ENCODE measurements around the gene EMC9.

EMC9 gene

GRCh38 chr14:24147761-24148428 is 6.5 kb upstream of the EMC9 start:
- peak; percentile 48 for DNase-seq

- DNase-seq = peak; percentile 98
Measured at GRCh38 chr14:24146978-24147760, 5.8 kb upstream of the EMC9 start, which contains the start of gene RNF31. TSS of gene RNF31 (plus strand) at chr14:24147498. CDS start at chr14:24147699, 201 bp downstream.

GRCh38 chr14:24146453-24146977 is 5.1 kb upstream of the EMC9 start, which contains the start of gene PSME2:
TSS of gene PSME2 (minus strand) at chr14:24146610. CDS start at chr14:24146581, 29 bp downstream.
- DNase-seq = peak; percentile 97

DNA sequence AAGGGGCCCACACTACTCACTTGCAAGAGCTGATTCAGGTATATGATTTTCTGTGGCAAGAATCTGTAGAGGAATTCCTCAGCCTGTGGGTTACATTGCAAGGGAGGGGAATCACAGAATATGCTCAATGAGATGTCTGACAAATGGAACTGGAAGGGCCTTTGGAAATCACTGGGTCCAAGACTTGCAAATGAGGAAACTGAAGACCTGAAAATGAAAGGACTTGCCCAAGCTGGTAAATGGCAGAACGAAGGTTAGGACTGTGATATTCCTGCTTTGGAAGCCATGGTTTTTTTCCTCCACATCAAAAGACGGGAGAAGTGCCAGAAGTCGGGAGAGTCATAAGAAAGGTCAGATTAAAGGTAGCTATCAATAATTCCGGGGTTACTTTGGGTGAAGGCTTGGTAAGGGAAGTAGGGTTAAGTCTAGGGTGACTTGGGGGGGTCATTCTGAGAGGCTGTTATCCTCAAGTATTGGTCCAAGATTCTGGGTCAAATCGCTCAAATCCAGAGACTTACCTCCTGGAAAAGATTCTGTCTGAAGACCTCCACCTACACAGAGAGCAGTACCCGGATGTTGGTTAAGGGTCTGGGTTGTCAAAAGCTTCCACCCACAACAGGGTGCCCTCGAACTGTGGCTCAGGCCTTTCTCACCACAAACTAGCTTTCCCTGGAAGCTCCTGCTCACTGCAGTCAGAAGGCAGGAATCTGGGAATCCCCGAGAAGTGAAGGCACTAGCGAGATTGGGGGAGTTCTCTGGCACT is 4.5 kb upstream of the EMC9 start:
- DNase-seq = peak; percentile 59

- no peak for DNase-seq
Measured at GRCh38 chr14:24145219-24145618, 3.8 kb upstream of the EMC9 start.

DNA sequence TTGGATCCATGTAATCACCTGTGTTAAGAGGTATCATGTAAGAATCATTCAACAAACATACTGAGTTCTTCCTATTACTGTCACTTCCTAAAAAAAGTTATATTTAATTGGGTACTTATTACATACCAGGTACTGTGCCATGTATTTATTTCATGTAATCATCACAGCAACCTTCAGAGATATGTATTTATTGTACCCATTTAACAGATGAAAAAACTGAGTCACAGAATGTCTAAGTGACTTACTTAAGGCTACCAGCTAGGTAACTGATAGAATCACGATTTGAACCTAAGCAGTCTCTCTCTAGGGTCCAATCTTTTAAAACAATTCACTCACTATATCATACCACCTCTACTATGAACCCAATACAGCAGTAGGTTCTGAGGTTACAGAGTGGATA is 3.1 kb upstream of the EMC9 start:
- no peak for DNase-seq

GRCh38 chr14:24143511-24143910 is 2.1 kb upstream of the EMC9 start:
- no peak for DNase-seq

- DNase-seq = no peak
Measured at GRCh38 chr14:24139272-24139934, 2.0 kb downstream of the EMC9 start.

DNA sequence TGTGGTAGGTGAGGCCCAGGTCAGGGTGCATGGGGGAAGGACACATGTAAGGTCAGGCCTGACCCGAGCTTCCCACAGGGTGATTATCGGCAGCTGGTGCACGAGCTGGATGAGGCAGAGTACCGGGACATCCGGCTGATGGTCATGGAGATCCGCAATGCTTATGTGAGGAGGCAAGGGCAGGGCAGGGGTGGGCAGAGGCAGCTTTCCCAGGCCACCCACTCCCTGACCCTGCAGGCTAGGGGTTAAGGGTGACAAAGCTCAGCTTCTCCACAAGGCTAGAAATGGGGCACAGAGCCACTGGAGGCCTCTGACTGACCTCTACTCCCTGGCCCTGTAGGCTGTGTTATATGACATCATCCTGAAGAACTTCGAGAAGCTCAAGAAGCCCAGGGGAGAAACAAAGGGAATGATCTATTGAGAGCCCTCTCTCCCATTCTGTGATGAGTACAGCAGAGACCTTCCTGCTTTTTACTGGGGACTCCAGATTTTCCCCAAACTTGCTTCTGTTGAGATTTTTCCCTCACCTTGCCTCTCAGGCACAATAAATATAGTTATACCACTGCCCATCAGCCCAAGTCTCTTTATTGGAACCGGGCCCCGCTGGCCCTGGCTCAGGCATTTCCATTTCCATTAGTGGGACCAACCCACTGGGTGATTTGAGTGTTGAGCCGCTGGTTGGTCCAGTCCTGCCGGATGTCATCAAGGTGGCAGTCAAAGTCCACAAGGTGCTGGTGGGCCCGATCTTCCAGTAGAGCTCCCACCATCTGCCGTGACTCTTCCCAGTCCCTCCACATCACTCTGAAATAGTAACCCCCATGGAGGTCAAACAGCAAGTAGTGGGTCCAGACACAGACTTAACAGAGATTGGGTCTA is 2.8 kb downstream of the EMC9 start:
- no peak for DNase-seq

DNA sequence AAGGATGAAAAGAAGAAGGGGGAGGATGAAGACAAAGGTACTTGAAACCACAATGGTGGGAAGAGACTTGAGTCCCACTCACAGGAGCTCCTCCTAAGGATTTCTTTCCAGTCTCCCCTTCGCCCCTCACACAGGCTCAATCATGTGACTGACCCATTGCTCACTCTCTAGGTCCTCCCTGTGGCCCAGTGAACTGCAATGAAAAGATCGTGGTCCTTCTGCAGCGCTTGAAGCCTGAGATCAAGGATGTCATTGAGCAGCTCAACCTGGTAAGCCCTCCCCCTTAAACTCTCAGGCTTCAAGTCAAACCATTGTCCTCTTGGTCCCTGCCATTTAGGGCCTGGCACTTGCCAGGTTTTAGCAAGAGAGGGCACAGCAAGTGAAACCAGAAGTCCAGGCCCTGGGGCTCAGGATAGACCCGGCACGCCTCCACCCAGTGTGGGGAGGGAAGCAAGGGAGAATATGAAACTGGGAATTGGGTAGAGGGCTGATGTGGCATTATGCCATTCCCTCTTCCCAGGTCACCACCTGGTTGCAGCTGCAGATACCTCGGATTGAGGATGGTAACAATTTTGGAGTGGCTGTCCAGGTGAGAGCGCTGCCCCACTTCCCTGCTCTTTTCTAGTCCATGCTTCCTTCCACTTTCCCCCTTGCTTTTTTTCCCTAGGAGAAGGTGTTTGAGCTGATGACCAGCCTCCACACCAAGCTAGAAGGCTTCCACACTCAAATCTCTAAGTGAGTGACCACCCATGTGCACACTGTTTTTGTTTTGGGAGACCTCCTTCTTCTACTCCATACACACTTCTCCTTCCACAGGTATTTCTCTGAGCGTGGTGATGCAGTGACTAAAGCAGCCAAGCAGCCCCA is 3.6 kb downstream of the EMC9 start:
- no peak for DNase-seq

DNA sequence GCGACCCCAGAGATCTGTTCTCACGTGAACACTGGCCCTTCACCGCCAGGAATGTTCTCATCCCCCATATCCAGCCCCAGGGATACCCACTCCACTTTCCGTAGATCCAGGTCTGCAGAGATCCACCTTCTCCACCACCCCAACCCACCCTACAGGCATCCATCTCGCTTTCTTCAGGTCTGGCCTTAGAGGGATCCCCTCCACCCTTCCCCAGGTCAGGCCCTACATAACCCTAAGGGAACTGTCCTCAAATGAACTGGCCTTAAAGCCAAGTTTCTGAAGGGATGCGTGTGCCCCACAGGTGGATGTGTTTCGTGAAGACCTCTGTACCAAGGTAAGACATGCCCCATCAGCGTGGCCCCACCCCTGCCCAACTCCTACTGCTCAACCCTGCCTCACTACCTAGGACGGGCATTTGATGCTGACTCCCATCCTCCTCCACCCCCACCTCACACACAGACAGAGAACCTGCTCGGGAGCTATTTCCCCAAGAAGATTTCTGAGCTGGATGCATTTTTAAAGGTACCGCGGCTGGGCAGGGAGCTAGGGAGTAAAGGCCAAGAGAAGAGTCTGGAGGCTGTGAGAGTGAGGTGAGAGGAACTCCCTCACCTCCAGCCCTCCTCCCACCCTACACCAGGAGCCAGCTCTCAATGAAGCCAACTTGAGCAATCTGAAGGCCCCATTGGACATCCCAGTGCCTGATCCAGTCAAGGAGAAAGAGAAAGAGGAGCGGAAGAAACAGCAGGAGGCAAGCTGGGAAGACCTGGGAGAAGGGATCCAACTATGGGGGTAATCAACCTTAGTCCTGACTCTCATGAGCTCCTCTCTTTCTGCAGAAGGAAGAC is 4.5 kb downstream of the EMC9 start:
- DNase-seq = no peak

DNA sequence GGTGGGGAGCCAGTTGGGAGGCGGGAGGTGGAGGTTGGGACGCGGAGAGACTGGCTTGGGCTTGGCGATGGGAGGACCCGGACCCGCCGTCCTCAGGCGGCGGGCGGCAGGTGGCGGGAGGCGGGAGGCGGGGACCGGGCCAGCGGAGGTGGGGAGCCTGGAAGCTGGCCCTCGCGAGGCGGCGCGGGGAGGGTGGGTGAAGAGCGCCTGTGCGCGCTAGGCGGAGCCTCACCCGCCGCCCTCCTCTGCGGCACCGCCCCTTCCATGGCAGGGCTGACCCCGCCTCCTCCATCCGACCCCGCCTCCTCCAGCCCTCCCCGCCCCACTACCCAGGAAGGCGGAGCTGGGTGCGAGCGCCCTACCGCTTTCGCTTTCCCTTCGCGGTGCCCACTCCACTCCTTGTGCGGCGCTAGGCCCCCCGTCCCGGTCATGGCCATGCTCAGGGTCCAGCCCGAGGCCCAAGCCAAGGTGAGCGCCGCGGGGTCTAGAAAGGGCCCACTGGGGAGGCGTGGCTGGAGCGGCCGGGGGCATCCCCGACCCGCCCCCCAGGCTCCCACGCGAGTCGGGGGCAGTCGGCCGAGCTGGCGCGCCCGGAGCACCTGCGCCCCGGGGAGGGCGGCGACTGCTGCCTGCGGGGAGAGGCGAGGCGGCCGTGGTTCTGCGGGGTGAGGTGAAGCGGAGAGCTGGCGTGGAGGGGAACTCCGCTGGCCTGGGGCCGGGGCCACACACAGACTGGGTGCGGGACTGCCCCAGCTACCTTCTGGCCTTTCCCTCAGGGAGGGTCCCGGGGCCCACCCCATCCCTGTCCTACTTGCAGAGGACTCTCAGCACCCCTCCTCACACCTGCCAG is 5.3 kb downstream of the EMC9 start, which contains the start of gene PSME1:
PSME1 (plus strand) TSS at position 361 of the 850 bp plus-strand sequence; CDS start at position 430, 69 bp downstream.
- peak; percentile 93 for DNase-seq

DNA sequence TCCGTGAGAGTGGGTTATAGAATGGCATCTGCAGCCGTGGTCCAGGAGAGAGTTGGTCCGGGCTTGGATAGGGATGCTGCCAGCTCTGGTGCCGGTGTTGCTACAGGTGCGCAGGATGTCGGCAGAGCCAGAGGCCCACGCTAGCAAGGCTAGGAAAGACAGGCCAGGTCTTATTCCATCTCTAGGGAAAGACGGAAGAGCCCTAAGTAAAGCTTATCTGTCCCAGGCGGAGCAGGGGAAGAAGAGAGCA is 5.9 kb downstream of the EMC9 start:
- no peak for DNase-seq

GRCh38 chr14:24133735-24134134 is 7.7 kb downstream of the EMC9 start:
- no peak for DNase-seq

DNA sequence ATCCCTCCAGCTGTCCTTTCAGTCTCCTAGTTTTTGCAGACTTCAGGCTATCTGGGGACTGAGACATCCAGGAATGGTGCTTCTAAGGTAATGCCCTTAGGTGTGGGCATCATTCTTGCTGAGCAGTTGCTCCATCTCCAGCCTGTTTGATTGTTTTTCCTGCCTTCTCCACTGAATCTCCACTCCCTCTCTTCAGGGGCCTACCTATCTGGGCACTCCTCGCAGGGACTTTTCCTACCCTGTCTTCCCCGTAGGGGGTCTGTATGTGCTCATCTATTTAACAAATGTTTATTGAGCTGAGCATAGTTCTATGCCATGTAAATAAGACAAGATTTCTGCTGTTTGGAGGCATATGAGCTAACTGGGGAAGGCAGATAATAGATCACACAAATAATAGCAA is 8.4 kb downstream of the EMC9 start:
- DNase-seq = no peak

DNA sequence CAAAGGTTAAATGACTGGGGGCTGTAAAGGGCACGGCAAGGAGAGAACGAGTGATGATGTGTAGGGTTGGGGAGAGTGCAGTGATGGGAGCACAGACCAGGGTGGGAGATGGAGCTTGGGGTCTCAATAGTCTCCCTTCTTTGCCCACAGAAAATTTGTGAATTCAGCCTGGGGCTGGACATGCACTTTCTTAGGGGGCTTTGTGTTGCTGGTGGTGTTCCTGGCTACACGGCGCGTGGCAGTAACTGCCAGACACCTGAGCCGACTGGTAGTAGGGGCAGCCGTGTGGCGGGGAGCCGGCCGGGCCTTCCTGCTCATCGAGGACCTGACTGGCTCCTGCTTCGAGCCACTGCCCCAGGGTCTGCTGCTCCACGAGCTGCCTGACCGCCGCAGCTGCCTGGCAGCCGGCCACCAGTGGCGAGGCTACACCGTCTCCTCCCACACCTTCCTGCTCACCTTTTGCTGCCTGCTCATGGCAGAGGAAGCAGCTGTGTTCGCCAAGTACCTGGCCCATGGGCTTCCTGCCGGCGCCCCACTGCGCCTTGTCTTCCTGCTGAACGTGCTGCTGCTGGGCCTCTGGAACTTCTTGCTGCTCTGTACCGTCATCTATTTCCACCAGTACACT is 9.2 kb downstream of the EMC9 start:
- no peak for DNase-seq

- DNase-seq = no peak
Measured at GRCh38 chr14:24131549-24131966, 9.8 kb downstream of the EMC9 start.

Data from OCI-M1 (cell line).